ENCODE measurements around the gene NCLN.

GRCh38 chr19:3234800-3235199, 49.1 kb downstream of the NCLN start:
- TF ChIP-seq POLR2AphosphoS5 (IDR thresholded peaks at IDR 0.05) (no peak), CTCF (IDR thresholded peaks at IDR 0.05) (no peak), POLR2A (IDR thresholded peaks at IDR 0.05) (no peak)

All from stomach (tissue), 4 donors.